NCI-H2081 treated with DMSO at 0.1 percent for 48 hours (cell line): ENCODE data around the gene WLS.
"Not testable (repeated sequence)": the region's sequence is repeated elsewhere in the genome, so short reads cannot be mapped to it uniquely, and the experiment has no call there.

Source experiments
- DNase-seq: peaks from one replicate; lab custom pipeline; 2025; lab: John Stamatoyannopoulos, UW

Gene WLS

GRCh38 chr1:68164918-68165317 is 67.4 kb downstream of the WLS start:
- no peak for DNase-seq

DNA sequence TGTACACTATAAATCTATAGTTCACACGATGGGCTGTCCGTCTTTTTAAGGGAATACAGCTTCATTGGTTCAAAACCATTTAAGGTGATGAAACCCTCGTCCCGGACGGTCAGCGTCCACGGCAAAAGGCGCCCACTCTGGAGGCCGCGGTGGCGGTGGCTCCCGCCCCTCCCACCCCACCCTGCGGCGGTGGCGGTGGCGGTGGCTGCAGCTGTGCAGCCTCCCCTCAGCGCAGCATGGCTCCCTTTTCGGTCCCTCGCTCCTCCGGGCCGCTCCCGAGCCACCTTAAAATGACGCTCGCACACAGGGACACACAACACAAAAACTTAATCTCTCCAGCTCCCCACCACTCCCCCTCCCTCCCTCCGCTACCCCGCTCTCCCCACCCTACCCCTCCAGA is 69.1 kb downstream of the WLS start:
- no peak for DNase-seq

GRCh38 chr1:68162761-68163160 is 69.6 kb downstream of the WLS start:
- no peak for DNase-seq

- DNase-seq = not testable (repeated sequence)
These were observed 70.7 kb downstream of the WLS start for GRCh38 chr1:68161672-68162071.

GRCh38 chr1:68160935-68161334 is 71.4 kb downstream of the WLS start:
- not testable (repeated sequence) for DNase-seq

DNA sequence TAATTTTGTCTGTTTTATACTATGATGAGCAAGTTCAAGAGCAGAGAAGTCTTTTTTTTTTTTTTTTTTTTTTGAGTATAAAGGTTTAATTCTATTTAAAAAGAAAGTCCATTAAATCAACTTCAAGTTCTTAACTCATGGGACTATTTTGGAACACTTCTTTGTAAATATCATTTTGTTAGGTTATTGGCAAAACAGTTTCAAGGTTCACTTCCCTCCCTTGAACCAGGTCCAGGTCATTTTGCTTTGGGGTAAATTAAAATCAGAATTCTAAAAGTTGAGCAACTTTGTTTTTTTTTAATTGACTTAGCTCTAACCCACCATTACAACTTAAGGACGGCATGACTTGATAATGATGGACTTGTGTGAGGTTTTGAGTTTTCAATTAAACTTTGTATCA is 72.3 kb downstream of the WLS start:
- DNase-seq = no peak

DNA sequence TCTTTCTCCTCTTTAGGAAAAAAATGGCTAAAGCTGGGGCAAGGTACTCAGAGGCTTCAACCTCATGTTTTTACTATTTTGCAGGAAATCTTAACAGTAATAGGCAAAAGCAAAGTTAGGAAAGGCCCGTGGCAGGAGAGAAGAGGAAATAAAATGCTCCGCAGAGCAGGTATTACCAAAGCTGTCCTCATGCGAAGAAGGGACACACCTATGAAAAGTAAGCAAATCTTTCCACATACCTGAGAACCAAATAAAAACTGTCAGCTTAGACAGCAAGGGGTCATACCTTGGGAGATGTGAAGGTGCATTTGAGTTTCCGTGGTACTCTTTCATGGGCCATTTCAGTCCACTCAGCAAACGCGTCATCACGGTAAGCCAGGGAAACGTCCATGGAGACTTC is 73.5 kb downstream of the WLS start:
- DNase-seq = no peak

- DNase-seq = no peak
These were observed 74.9 kb downstream of the WLS start for GRCh38 chr1:68157416-68157815.

- DNase-seq = no peak
These were observed 80.6 kb downstream of the WLS start for GRCh38 chr1:68151690-68152089.

GRCh38 chr1:68149907-68150306 is 82.4 kb downstream of the WLS start:
- DNase-seq = no peak

DNA sequence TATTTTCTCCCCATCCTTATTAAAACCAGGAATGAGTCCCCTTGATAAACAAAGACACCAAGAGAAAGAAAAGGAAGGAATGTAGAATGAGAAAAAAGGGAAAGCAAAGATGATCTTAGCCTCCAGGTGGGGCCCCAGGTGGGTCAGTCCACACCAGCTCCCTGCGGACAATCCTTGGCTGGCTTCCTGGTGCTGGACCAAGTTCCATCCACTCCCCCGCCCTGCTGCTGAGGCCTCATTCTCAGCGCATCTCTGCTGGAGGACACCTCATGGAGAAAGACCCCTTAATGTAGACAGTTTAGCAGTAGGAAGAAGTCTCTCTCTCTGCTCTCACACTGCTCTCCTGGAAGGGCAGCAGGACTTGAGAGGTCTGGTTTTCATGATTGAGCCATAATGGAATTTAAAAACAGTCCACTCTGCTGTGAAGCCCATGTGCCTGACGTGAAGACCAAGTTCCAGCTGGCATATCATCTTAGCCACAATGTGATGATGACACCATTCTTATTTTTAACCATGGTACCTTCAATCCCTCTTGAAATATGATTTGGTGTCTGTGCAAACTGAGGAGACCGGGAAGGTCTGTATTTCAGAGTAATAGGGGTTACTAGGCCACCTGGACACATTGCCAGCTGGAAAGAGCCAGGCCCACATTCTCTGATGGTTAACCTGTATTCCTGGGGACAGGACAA is 83.1 kb downstream of the WLS start:
- no peak for DNase-seq

- DNase-seq = no peak
These were observed 83.7 kb downstream of the WLS start for GRCh38 chr1:68148631-68149030.

DNA sequence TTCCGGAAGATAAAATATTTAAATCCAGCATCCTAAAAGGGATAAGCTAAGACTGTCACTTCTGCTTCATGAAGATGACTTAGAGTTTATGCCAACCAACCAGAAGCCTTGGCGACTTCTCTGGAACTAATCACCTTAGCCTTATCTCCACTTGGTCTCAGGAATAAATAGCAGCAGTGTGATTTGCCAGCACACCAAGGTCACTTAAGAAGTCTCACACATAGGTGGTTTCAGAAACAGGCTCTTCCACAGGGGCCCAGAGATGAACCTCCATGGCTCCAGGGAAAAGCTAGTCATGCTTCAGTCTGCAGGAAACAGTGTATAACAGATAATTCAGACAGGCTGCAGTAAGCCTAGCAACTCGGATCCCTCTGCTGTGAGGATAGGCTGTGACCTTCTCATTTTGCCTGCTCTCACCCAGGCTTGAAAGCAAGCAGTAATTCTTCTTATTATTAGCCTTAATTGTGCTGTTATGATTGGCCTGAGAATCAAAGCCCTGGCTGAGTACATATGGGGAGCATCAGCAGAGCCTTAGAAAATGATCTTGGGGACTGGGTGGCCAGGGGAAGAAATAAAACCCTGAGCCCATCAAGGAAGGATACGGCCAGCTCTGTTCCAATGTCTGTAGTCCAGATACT is 84.7 kb downstream of the WLS start:
- no peak for DNase-seq

- DNase-seq = no peak
These were observed 86.8 kb downstream of the WLS start for GRCh38 chr1:68145418-68146126.

DNA sequence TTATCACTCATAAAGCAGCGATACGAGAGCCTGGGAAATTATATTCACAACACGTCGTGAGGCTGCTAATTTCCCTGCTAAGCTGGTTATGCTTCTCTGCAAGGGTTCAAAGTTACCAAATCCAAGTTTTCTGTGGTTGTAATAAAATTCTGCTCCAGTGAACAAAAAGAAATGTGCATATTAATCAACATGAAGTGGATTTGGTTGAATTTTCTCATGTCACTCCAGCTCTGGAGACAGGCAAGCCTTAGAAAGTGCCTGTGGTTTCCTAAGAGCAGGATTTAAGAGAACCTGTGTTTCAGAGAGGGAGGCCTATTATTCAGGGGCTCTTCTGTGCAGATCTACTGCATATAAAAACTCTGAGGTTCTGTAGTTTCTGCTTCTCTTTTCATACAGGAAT is 87.5 kb downstream of the WLS start:
- DNase-seq = no peak

- no peak for DNase-seq
These were observed 88.7 kb downstream of the WLS start for GRCh38 chr1:68143633-68144032.

DNA sequence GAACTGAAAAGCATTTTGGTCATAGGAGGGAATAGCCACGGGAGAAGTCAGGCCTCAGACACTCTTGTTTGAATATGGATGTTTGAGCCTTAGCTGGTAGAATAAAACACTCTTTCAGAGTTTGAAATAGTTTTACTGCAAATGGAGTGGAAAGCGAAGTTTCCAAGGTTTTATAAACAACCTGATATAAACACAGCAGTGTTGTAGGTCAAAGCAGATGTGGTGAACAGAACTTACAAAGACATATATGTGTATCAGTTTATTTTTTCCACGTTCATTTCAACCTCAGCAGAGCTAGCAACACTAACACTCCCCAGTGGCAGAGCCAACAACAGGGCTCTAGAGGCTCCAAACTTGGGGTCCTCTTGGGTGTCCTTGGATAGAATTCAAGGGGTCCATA is 89.9 kb downstream of the WLS start:
- DNase-seq = no peak

DNA sequence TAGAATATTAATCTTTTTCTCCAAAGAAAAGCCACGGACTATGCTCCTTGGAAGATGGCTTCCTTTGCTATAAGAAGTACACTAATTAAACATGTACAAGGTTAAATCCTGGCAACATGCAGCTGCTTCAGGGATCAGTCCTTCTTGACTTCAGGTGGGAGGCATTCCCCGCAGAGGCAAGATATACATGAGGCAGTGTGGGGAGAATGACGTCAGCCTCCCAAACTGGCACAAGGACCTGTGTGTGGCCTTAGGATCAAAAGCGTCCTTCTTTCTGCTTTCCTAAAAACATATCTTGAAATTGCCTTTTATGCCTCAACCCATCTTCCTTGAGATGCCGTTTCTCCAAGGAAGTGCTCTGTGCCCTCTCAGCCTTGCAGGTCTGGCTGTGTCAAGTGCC is 90.3 kb downstream of the WLS start:
- no peak for DNase-seq

DNA sequence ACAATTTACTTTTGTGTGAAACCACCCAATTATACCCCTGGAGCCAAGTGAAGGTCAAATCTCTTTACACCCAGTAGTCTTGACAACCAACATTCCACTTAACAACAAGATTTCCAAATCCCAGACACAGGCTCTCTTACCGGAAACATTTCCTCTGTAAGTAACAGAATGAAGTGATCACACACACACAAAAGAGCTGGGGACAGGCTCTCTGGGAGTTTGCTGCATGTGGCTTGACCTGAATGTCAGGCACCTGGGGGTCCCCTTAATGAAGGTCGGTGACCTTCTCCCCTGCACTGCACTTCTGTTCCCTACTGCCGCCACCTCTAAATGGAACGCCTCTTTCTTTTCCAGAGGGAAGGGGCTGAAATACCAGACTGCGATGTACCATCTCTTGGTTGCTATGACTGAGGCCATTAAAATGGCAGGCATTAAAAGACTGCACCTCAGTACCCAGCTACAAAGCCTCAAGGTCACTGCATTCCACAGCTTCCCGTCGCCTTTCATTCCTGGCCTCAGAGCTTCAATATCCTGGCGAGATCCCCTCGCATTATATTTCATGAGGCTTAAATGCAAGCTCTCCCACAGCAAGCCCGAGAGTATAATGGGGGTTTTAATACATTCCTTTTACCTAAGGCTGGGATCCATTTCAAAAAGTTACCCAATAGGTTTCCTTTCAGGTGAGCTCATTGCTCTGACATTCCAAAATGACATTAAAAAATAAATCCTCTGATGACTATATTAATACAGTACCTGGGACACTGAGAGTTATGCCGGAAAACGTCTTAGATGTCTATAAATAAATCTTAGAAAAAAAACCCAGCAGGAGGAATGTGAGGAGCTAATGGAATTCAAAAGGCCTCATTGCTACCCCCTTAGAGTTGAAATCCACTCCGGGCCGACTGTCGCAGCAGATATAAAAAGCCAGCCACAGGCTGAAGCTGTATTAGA is 91.0 kb downstream of the WLS start:
- no peak for DNase-seq

- DNase-seq = no peak
These were observed 91.8 kb downstream of the WLS start for GRCh38 chr1:68140536-68140935.

- DNase-seq = no peak
These were observed 96.1 kb downstream of the WLS start for GRCh38 chr1:68136187-68136586.

- DNase-seq = no peak
These were observed 99.7 kb downstream of the WLS start for GRCh38 chr1:68132426-68133130.
